H1 (cell line): ENCODE measurements around the gene TLR8. TPM values are rescaled to one million over a fixed set of nuclear protein-coding genes. Genes with fewer than 3 reads are reported as not detected.
"Not testable (repeated sequence)": the region's sequence is repeated elsewhere in the genome, so short reads cannot be mapped to it uniquely, and the experiment has no call there.

Experiments
- CTCF ChIA-PET: fragments of 300-600 bp; sonication (Branson Sonifier 250); formaldehyde crosslinking; loops from one replicate; lab custom pipeline; 2021; ENCODE audit not compliant: partially characterized antibody; lab: Charles Lee
- POLR2A ChIA-PET: fragments of 300-600 bp; sonication (Branson Sonifier 250); formaldehyde crosslinking; loops from one replicate; lab custom pipeline; 2021; ENCODE audit warnings: inconsistent platforms; ENCODE audit not compliant: partially characterized antibody; lab: Charles Lee
- DNase-seq, 2 experiments: peaks; one replicate each; pipeline versions ENCODE4 v3.0.0 to v3.0.0-alpha.2; 2010 to 2022; ENCODE audit warnings: low spot score in 2 of 2, low read depth in 1 of 2, mixed read lengths in 1 of 2
- FAIRE-seq: peaks from 2 replicates; lab custom pipeline; 2011; peaks lifted over from hg19 to GRCh38; lab: Jason Lieb, UNC
- H2AFZ ChIP-seq: 2 replicates; pipeline ENCODE4 v1.8.1; 2012; ENCODE audit warnings: low read length, inconsistent platforms
- H2AK5ac ChIP-seq: 2 replicates; pipeline ENCODE4 v1.6.1; 2013; ENCODE audit warnings: low read depth, low read length
- H2BK120ac ChIP-seq: replicated peaks from 2 replicates; pipeline ENCODE3; 2013; ENCODE audit warnings: low read depth, low read length, inconsistent platforms
- H2BK12ac ChIP-seq: 2 replicates; pipeline ENCODE4 v1.6.1; 2013; ENCODE audit warnings: low read depth, low read length
- H2BK15ac ChIP-seq: 2 replicates; pipeline ENCODE4 v1.6.1; 2013; ENCODE audit warnings: low read length
- H2BK20ac ChIP-seq: 2 replicates; pipeline ENCODE4 v1.6.1; 2013; ENCODE audit warnings: low read length
- H2BK5ac ChIP-seq: 2 replicates; pipeline ENCODE4 v1.6.1; 2013; ENCODE audit warnings: low read depth, low read length
- H3K14ac ChIP-seq: 2 replicates; pipeline ENCODE4 v1.6.1; 2013; ENCODE audit warnings: inconsistent platforms; ENCODE audit not compliant: insufficient read length
- H3K18ac ChIP-seq: 2 replicates; pipeline ENCODE4 v1.6.1; 2013; ENCODE audit warnings: low read length; ENCODE audit errors: extremely low read depth
- H3K23ac ChIP-seq: 2 replicates; pipeline ENCODE4 v1.6.1; 2013; ENCODE audit warnings: inconsistent platforms; ENCODE audit not compliant: insufficient read length
- H3K23me2 ChIP-seq: 2 replicates; pipeline ENCODE4 v1.6.1; 2013; ENCODE audit warnings: low read depth, low read length
- H3K27ac ChIP-seq: 2 replicates; pipeline ENCODE4 v1.6.1; 2011; ENCODE audit warnings: low read depth, low read length, inconsistent platforms
- H3K27me3 ChIP-seq, 4 experiments: replicated peaks in 1 of 4; 1 replicate in 1 of 4; 2 replicates in 3 of 4; pipeline versions ENCODE4 v1.6.1 to v1.8.1; 2011 to 2013; ENCODE audit warnings: low read length in 3 of 4, mild to moderate bottlenecking in 3 of 4, inconsistent platforms in 2 of 4, mixed read lengths in 2 of 4, moderate library complexity in 1 of 4; ENCODE audit not compliant: control insufficient read depth in 3 of 4, insufficient read depth in 3 of 4; ENCODE audit errors: extremely low read depth in 1 of 4
- H3K36me3 ChIP-seq, 4 experiments: 2 replicates each; pipeline versions ENCODE4 v1.6.1 to v1.8.1; 2011 to 2013; ENCODE audit warnings: mild to moderate bottlenecking in 4 of 4, low read length in 3 of 4, moderate library complexity in 2 of 4, control low read depth in 1 of 4, inconsistent platforms in 1 of 4; ENCODE audit not compliant: insufficient read depth in 4 of 4, control insufficient read depth in 2 of 4
- H3K4ac ChIP-seq: replicated peaks from 2 replicates; pipeline ENCODE3; 2013; ENCODE audit warnings: low read length, low read depth, mixed read lengths, inconsistent platforms; ENCODE audit not compliant: insufficient read length
- H3K4me1 ChIP-seq, 4 experiments: replicated peaks in 1 of 4; 1 replicate in 1 of 4; 2 replicates in 3 of 4; pipeline versions ENCODE4 v1.6.1 to v1.8.1; 2011 to 2013; ENCODE audit warnings: low read length in 3 of 4, inconsistent platforms in 2 of 4, mixed read lengths in 1 of 4; ENCODE audit not compliant: insufficient read depth in 4 of 4, control insufficient read depth in 3 of 4
- H3K4me2 ChIP-seq, 2 experiments: 2 replicates each; pipeline versions ENCODE4 v1.6.1 to v1.8.1; 2011 to 2013; ENCODE audit warnings: low read depth in 2 of 2, low read length in 2 of 2, control low read depth in 1 of 2, inconsistent platforms in 1 of 2, mild to moderate bottlenecking in 1 of 2; ENCODE audit not compliant: insufficient read depth in 1 of 2
- H3K4me3 ChIP-seq, 4 experiments: fragments of 200-600, 300-600 bp in 1 of 4; sonication (generic), shearing (Covaris generic), sonication (Bioruptor Twin) in 1 of 4; 2 replicates each; pipeline versions ENCODE4 v1.5.1 to v1.8.1; 2011 to 2016; ENCODE audit warnings: low read length in 4 of 4, low read depth in 3 of 4, control low read depth in 2 of 4, inconsistent platforms in 2 of 4, mild to moderate bottlenecking in 2 of 4, mixed read lengths in 1 of 4, moderate library complexity in 1 of 4; ENCODE audit not compliant: insufficient read depth in 2 of 4; ENCODE audit errors: extremely low read depth in 1 of 4
- H3K56ac ChIP-seq: replicated peaks from 2 replicates; pipeline ENCODE3; 2013; ENCODE audit warnings: low read depth, mild to moderate bottlenecking, mixed read lengths, low read length, inconsistent platforms; ENCODE audit not compliant: insufficient read length
- H3K79me1 ChIP-seq: 2 replicates; pipeline ENCODE4 v1.6.1; 2013; ENCODE audit warnings: low read depth, low read length, control low read depth
- H3K79me2 ChIP-seq, 2 experiments: 2 replicates each; pipeline versions ENCODE4 v1.6.1 to v1.8.1; 2012 to 2013; ENCODE audit warnings: low read length in 2 of 2, mild to moderate bottlenecking in 2 of 2, inconsistent platforms in 1 of 2; ENCODE audit not compliant: insufficient read depth in 2 of 2, control insufficient read depth in 1 of 2
- H3K9ac ChIP-seq, 4 experiments: replicated peaks in 1 of 4; 1 replicate in 1 of 4; 2 replicates in 3 of 4; pipeline versions ENCODE4 v1.6.1 to v1.8.1; 2011 to 2013; ENCODE audit warnings: low read depth in 3 of 4, low read length in 3 of 4, control low read depth in 2 of 4, mild to moderate bottlenecking in 2 of 4, moderate library complexity in 2 of 4, inconsistent platforms in 1 of 4; ENCODE audit errors: extremely low read depth in 1 of 4
- H3K9me3 ChIP-seq, 2 experiments: 2 replicates each; pipeline versions ENCODE4 v1.6.1 to v1.8.1; 2012 to 2013; ENCODE audit warnings: mild to moderate bottlenecking in 2 of 2, moderate library complexity in 2 of 2, control low read depth in 1 of 2, inconsistent platforms in 1 of 2, low read depth in 1 of 2, low read length in 1 of 2, mixed read lengths in 1 of 2; ENCODE audit not compliant: insufficient read depth in 2 of 2
- H4K20me1 ChIP-seq, 2 experiments: replicated peaks in 1 of 2; 2 replicates each; pipeline versions ENCODE3 to v1.8.1; 2011 to 2013; ENCODE audit warnings: inconsistent platforms in 2 of 2, low read length in 2 of 2, mild to moderate bottlenecking in 1 of 2; ENCODE audit not compliant: insufficient read depth in 2 of 2, control insufficient read depth in 1 of 2
- H4K5ac ChIP-seq: 2 replicates; pipeline ENCODE4 v1.6.1; 2013; ENCODE audit warnings: low read length, low read depth, mixed read lengths, inconsistent platforms; ENCODE audit not compliant: insufficient read length
- H4K8ac ChIP-seq: 2 replicates; pipeline ENCODE4 v1.8.0; 2013; ENCODE audit warnings: mild to moderate bottlenecking, moderate library complexity, low read length, inconsistent platforms; ENCODE audit not compliant: insufficient read depth; ENCODE audit errors: extremely low read depth
- H4K91ac ChIP-seq: replicated peaks from 2 replicates; pipeline ENCODE3; 2013; ENCODE audit warnings: low read length, mixed read lengths, inconsistent platforms; ENCODE audit not compliant: insufficient read length
- WGBS, 2 experiments: shearing (Covaris generic) in 1 of 2; methylation state at CpG; one replicate each; pipeline versions ENCODE4 v1.1.6 to v1.1.7; 2013 to 2015; ENCODE audit warnings: low lambda C conversion rate in 2 of 2, mixed read lengths in 2 of 2, inconsistent platforms in 1 of 2, low coverage in 1 of 2, missing lambda C conversion rate in 1 of 2; ENCODE audit not compliant: insufficient replicate concordance in 2 of 2, insufficient coverage in 1 of 2, insufficient read length in 1 of 2; ENCODE audit errors: extremely low coverage in 1 of 2, missing lambda C conversion rate in 1 of 2; 5-methylcytosine and 5-hydroxymethylcytosine counted together
- polyA plus RNA-seq, 7 experiments: library from polyadenylated mRNA; depleted of rRNA in 3 of 7; stranded (reverse) in 5 of 7; unstranded in 2 of 7; fragments of >200 nt in 5 of 7; fragments of 200-250 nt in 2 of 7; gene quantifications; 1 replicate in 5 of 7; 2 replicates in 1 of 7; 4 replicates in 1 of 7; pipeline versions ENCODE4 v1.2.1 to v1.2.3, GENCODE V29; 2011 to 2013; ENCODE audit warnings: missing spikeins in 2 of 7, mixed read lengths in 2 of 7
- total RNA-seq: library from RNA; stranded (reverse); fragmentation: NEBNext Ultra II Directional; extraction: Animal tissue kit (Norgen Biotek cat#: 25700); gene quantifications from 2 replicates; pipeline ENCODE4 v1.2.1, GENCODE V29; 2021

The TLR8 gene
- total and polyA plus RNA-seq, 2 of the 8 experiments (the other 6 are each of a cell fraction or from before 2014, with no cell fraction given): not detected

- H3K4ac ChIP-seq, H4K8ac ChIP-seq, H3K79me1 ChIP-seq, H3K9me3 ChIP-seq, H2BK20ac ChIP-seq, H3K27me3 ChIP-seq, H3K56ac ChIP-seq, H4K20me1 ChIP-seq, H3K9ac ChIP-seq, H2BK120ac ChIP-seq, H2AK5ac ChIP-seq, H3K14ac ChIP-seq, DNase-seq, H2BK15ac ChIP-seq, CTCF ChIA-PET, H4K91ac ChIP-seq, H3K23me2 ChIP-seq, FAIRE-seq, H3K36me3 ChIP-seq, H3K23ac ChIP-seq, H3K4me3 ChIP-seq, H3K79me2 ChIP-seq, H3K4me2 ChIP-seq, H2BK12ac ChIP-seq, H4K5ac ChIP-seq, H3K18ac ChIP-seq, H3K27ac ChIP-seq, H3K4me1 ChIP-seq, H2BK5ac ChIP-seq, POLR2A ChIA-PET, H2AFZ ChIP-seq: not testable (repeated sequence)
- 95% methylated on average over 4 of the region's 6 CpGs; no CpG with 5 or more reads in 1 of the 2 experiments for WGBS, 2 experiments
Observed at GRCh38 chrX:12943592-12943991, 37.2 kb downstream of the TLR8 start.

- H3K4ac ChIP-seq, H3K23me2 ChIP-seq, H2AFZ ChIP-seq, H4K20me1 ChIP-seq, H3K4me2 ChIP-seq, H3K23ac ChIP-seq, H2BK15ac ChIP-seq, H4K5ac ChIP-seq, H2BK120ac ChIP-seq, POLR2A ChIA-PET, H3K27ac ChIP-seq, H3K79me1 ChIP-seq, H3K36me3 ChIP-seq, H3K14ac ChIP-seq, H2BK20ac ChIP-seq, H4K8ac ChIP-seq, H3K4me1 ChIP-seq, H3K4me3 ChIP-seq, H3K27me3 ChIP-seq, H3K9ac ChIP-seq, H3K79me2 ChIP-seq, CTCF ChIA-PET, H3K9me3 ChIP-seq, DNase-seq, H3K18ac ChIP-seq, FAIRE-seq, H2BK12ac ChIP-seq, H3K56ac ChIP-seq, H2AK5ac ChIP-seq, H2BK5ac ChIP-seq, H4K91ac ChIP-seq: not testable (repeated sequence)
- 24% methylated on average over 1 of the region's 4 CpGs; no CpG with 5 or more reads in 1 of the 2 experiments for WGBS, 2 experiments
Observed at GRCh38 chrX:12944452-12944851, 38.0 kb downstream of the TLR8 start.
